Heart left ventricle (tissue), 13 donors: ENCODE measurements around the gene MED12L.

Source experiments
- CTCF ChIP-seq, 12 donors: fragments of 200-600 bp; sonication (generic) in 4 of 12; IDR thresholded peaks; one replicate each; pipeline versions ENCODE4 v1.5.0 to v1.8.0; 2018 to 2022; ENCODE audit warnings: antibody characterized with exemption in 12 of 12, mild to moderate bottlenecking in 5 of 12
- POLR2A ChIP-seq, 2 donors: fragments of 450-650 bp; IDR thresholded peaks; one replicate each; pipeline ENCODE4 v1.6.1; 2017; ENCODE audit warnings: antibody characterized with exemption in 2 of 2, mild to moderate bottlenecking in 2 of 2, moderate library complexity in 2 of 2
- donor health status: ischemic (EF 13 %, LVEDD 7.1; RV severe dilation, severe dysfunction).
- donor health status: DM: no; HTN: yes; CAD: no.
- donor health status: DM: no; HTN: no; CAD: no.
- donor health status: ischemic (EF 25% LVEDD 6.9; RV normal size, moderate dysfunction).
- donor health status: ischemic (EF 25% LVEDD 5.7; RV mildly dilated, moderate dysfunction).
- donor health status: ischemic (EF 35%, LVEDD 5.7; RV mildly dilated, moderate dysfunction).
- donor health status: nonischemic (EF 11% LVEDD 7.7; RV severe dilation, severe dysfunction).
- donor health status: DM: yes; HTN: yes; CAD: no.
- donor health status: PGD.
- donor health status: ischemic (EF 29% LVEDD 5.4; RV normal size, mild dysfunction).
- donor health status: nonischemic (EF 23%, LVEDD 6.1; RV moderate dilation, normal function).

- TF ChIP-seq CTCF (IDR thresholded peaks at IDR 0.05) (no peak), POLR2A (IDR thresholded peaks at IDR 0.05) (no peak)
These were observed 260.4 kb downstream of the MED12L start for GRCh38 chr3:151345859-151346258.
